Natural killer cell (primary cell): Measurements from ENCODE around the gene GPATCH2. TPM values are rescaled to one million over a fixed set of nuclear protein-coding genes. Genes with fewer than 3 reads are reported as not detected.

Experiments
- ATAC-seq, 3 donors: fragments of 150-1000 bp in 2 of 3; fragments of 200-7000 bp in 1 of 3; cut with Tn5 transposase; 1 replicate in 1 of 3; 2 replicates in 2 of 3; pipeline ENCODE4 v1.10.0; 2021; ENCODE audit warnings: mild to moderate bottlenecking in 2 of 3, moderate library complexity in 2 of 3
- DNase-seq, 2 donors: peaks; one replicate each; pipeline versions ENCODE4 v3.0.0 to v3.0.0-alpha.2; 2013 to 2021; ENCODE audit warnings: mixed read lengths in 1 of 2
- H3K27ac ChIP-seq: one replicate; pipeline ENCODE4 v1.5.1; 2013; ENCODE audit warnings: mild to moderate bottlenecking, low read length
- H3K27me3 ChIP-seq: one replicate; pipeline ENCODE4 v1.6.1; 2013; ENCODE audit warnings: low read length; ENCODE audit not compliant: control insufficient read depth, insufficient read depth
- H3K36me3 ChIP-seq: one replicate; pipeline ENCODE4 v1.6.1; 2013; ENCODE audit warnings: low read length; ENCODE audit not compliant: control insufficient read depth, insufficient read depth
- H3K4me1 ChIP-seq: one replicate; pipeline ENCODE4 v1.6.1; 2013; ENCODE audit warnings: low read length; ENCODE audit not compliant: control insufficient read depth, insufficient read depth
- H3K4me3 ChIP-seq: one replicate; pipeline ENCODE4 v1.5.1; 2013; ENCODE audit warnings: low read length
- H3K9me3 ChIP-seq: one replicate; pipeline ENCODE4 v1.6.1; 2013; ENCODE audit warnings: low read length; ENCODE audit not compliant: control insufficient read depth, insufficient read depth
- H3K27ac Mint-ChIP-seq, 2 donors: one replicate each; pipeline ENCODE4 v1.8.0; 2022; ENCODE audit warnings: mild to moderate bottlenecking in 2 of 2, mixed read lengths in 2 of 2, moderate library complexity in 1 of 2
- H3K27me3 Mint-ChIP-seq, 2 donors: one replicate each; pipeline ENCODE4 v1.8.0; 2022; ENCODE audit warnings: low read depth in 2 of 2, mixed read lengths in 2 of 2
- H3K36me3 Mint-ChIP-seq: one replicate; pipeline ENCODE4 v1.8.0; 2022; ENCODE audit warnings: mixed read lengths
- H3K4me1 Mint-ChIP-seq, 2 donors: one replicate each; pipeline ENCODE4 v1.8.0; 2022; ENCODE audit warnings: mixed read lengths in 2 of 2
- H3K4me3 Mint-ChIP-seq: one replicate; pipeline ENCODE4 v1.8.0; 2022; ENCODE audit warnings: mild to moderate bottlenecking, moderate library complexity, mixed read lengths
- H3K9me3 Mint-ChIP-seq, 2 donors: one replicate each; pipeline ENCODE4 v1.8.0; 2022; ENCODE audit warnings: mixed read lengths in 2 of 2
- WGBS: methylation state at CpG from one replicate; pipeline ENCODE4 v1.1.7; 2013; ENCODE audit warnings: missing lambda C conversion rate; ENCODE audit not compliant: insufficient coverage; 5-methylcytosine and 5-hydroxymethylcytosine counted together
- intact Hi-C: fragments of 100-400 bp; cut with micrococcal nuclease; formaldehyde crosslinking; loops from one replicate; pipeline ENCODE4 v1.14.2; 2022
- total RNA-seq, 4 donors: library from RNA; stranded (reverse); fragments of 120-200 nt in 1 of 4; gene quantifications; one replicate each; pipeline versions ENCODE4 v1.2.3 to v1.2.4, GENCODE V29; 2013 to 2022
- TF ChIP-seq, protein P1 (sequence below): fragments of 200-600 bp; IDR thresholded peaks from one replicate; pipeline ENCODE4 v1.8.0; 2022; ENCODE audit warnings: antibody characterized with exemption

GPATCH2 gene
- total RNA-seq, 3 donors from 2014 or later (not counting 1 experiment from before 2014, with no cell fraction given): 10.4 to 15.4 (median 11.7) TPM

DNA sequence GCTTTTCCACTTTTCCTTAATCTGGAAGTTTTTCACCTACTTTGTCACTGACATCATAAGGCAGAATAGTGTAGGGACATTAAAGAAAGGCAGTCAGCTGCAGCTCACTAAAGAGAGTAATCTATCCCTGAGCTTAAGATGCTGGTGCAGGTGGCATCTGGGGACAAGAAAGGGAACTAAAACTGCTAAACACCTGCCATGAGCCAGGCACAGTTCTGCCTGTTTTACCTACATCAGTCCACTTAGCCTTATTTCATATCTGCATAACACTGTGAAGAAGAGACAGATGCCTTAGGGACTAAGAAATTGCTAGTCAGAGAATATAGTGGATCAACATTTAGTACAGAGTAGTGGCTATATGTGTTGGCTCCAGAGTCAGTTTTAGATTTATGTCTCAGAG is 88.1 kb downstream of the GPATCH2 start:
- no peak for DNase-seq
- peaks cover under 1 to 1% of the 10 kb centered on the region in 2 donors for H3K9me3 Mint-ChIP-seq
- intact Hi-C loops: no loop called here
- H3K27ac ChIP-seq: no peak overlapping the region
- ATAC-seq: no peak
- TF ChIP-seq, protein P1, sequence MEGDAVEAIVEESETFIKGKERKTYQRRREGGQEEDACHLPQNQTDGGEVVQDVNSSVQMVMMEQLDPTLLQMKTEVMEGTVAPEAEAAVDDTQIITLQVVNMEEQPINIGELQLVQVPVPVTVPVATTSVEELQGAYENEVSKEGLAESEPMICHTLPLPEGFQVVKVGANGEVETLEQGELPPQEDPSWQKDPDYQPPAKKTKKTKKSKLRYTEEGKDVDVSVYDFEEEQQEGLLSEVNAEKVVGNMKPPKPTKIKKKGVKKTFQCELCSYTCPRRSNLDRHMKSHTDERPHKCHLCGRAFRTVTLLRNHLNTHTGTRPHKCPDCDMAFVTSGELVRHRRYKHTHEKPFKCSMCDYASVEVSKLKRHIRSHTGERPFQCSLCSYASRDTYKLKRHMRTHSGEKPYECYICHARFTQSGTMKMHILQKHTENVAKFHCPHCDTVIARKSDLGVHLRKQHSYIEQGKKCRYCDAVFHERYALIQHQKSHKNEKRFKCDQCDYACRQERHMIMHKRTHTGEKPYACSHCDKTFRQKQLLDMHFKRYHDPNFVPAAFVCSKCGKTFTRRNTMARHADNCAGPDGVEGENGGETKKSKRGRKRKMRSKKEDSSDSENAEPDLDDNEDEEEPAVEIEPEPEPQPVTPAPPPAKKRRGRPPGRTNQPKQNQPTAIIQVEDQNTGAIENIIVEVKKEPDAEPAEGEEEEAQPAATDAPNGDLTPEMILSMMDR: no peak
- no peaks in the 10 kb centered on the region for H3K4me1 ChIP-seq
- no peaks in the 10 kb centered on the region for H3K36me3 ChIP-seq
- no peaks in the 10 kb centered on the region for H3K27me3 ChIP-seq
- H3K27ac Mint-ChIP-seq: no peak overlapping the region
- H3K9me3 ChIP-seq: no peaks in the 10 kb centered on the region
- peaks cover 3% of the 10 kb centered on the region for H3K36me3 Mint-ChIP-seq
- H3K4me3 Mint-ChIP-seq: no peak overlapping the region
- peaks cover 0 to 8% of the 10 kb centered on the region in 2 donors for H3K4me1 Mint-ChIP-seq
- no peaks in the 10 kb centered on the region for H3K27me3 Mint-ChIP-seq
- H3K4me3 ChIP-seq: no peak overlapping the region

DNA sequence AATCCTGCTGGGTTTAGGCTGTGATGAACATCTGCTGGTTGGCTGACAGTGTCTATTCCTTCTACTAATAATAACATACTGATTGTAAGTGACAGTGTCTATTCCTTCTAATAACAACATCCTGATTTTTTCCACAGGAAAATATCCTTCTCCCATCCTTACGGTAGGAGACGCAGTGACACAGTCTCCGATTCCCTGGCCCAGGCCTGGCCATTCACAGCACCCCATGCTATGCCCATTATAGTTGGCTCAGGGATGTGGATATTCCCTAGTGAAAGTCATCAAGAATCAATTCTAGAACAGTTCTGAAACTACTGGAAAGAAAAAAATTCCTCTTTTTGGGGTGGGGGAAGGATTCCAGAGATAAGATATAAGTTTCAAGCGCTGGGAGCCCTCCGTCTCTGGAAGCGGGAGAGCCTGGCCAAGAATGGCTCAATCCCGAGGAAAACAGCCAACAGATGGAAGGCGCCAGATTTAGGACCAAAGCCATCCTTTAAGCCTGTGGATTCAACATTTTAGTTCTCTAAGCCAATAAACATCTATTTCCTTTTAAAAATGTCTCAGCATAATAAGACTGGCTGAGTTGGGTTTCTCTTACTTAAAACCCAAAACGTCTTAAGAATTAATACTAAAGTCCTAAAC is 88.6 kb downstream of the GPATCH2 start:
- Histone ChIP-seq H3K4me3 (no peak overlapping the region), H3K9me3 (no peaks in the 10 kb centered on the region), H3K36me3 (no peaks in the 10 kb centered on the region), H3K27me3 (no peaks in the 10 kb centered on the region), H3K4me1 (no peaks in the 10 kb centered on the region), H3K27ac (no peak overlapping the region)
- DNase-seq (no peak), ATAC-seq (no peak)
- H3K36me3 Mint-ChIP-seq: no peaks in the 10 kb centered on the region
- H3K27ac Mint-ChIP-seq: no peak overlapping the region
- intact Hi-C loops: no loop called here
- H3K27me3 Mint-ChIP-seq: no peaks in the 10 kb centered on the region
- no peaks in the 10 kb centered on the region for H3K9me3 Mint-ChIP-seq
- whole genome bisulfite sequencing: 97% methylated on average over 9 of the region's 9 CpGs
- peaks cover 0 to 8% of the 10 kb centered on the region in 2 donors for H3K4me1 Mint-ChIP-seq
- H3K4me3 Mint-ChIP-seq: no peak overlapping the region
- TF ChIP-seq, protein P1: no peak

DNA sequence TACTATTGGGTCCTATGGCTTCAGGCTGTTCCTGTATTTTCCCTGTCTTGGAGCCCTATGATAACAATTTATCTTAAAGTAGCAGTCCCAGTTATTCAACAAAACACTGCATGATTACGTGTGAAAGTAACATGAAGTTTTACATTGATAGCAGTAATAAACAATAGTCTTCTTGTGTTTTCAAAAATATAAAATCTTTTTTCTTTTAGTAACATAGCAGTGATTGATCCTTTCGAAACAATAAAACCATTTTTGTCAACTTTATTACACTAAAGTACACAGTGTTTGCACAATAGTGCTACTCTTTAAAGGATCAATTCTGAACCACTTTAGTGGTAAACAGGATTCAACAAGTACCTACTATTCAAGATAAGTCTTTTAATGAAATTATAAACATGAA is 90.6 kb downstream of the GPATCH2 start:
- intact Hi-C loops: no loop called here
- no peaks in the 10 kb centered on the region for H3K9me3 ChIP-seq
- Mint-ChIP-seq H3K4me1 (peaks cover 0 to 8% of the 10 kb centered on the region in 2 donors), H3K4me3 (no peak overlapping the region), H3K36me3 (no peaks in the 10 kb centered on the region), H3K27me3 (no peaks in the 10 kb centered on the region), H3K9me3 (no peaks in the 10 kb centered on the region), H3K27ac (no peak overlapping the region)
- no peak for DNase-seq
- TF ChIP-seq, protein P1: no peak
- H3K36me3 ChIP-seq: no peaks in the 10 kb centered on the region
- H3K4me3 ChIP-seq: no peak overlapping the region
- no CpG with 5 or more reads among the region's 2 CpGs for WGBS
- H3K27ac ChIP-seq: no peak overlapping the region
- H3K4me1 ChIP-seq: no peaks in the 10 kb centered on the region
- no peak for ATAC-seq
- H3K27me3 ChIP-seq: no peaks in the 10 kb centered on the region

DNA sequence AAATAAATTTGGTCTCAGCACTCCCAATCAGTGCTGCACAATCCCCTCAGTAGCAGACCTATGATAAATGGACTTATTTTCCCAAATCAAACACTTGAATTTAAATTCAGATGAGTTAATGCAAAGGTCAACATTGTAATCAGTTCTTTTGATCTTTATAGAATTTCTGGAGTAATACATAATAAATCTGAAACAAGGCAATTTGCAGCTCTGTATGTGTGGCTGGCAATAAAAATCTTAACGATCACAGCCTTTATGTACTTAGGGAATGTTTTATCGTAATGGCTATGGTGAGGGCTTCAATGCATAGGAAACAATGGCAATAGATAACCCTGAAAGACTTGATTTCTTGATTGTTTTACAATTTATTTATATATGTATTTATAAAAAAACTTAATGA is 91.4 kb downstream of the GPATCH2 start:
- Histone ChIP-seq H3K27me3 (no peaks in the 10 kb centered on the region), H3K9me3 (no peaks in the 10 kb centered on the region), H3K4me1 (no peaks in the 10 kb centered on the region), H3K27ac (no peak overlapping the region), H3K4me3 (no peak overlapping the region), H3K36me3 (no peaks in the 10 kb centered on the region)
- H3K4me1 Mint-ChIP-seq: peaks cover 0 to 8% of the 10 kb centered on the region in 2 donors
- TF ChIP-seq, protein P1: no peak
- no peaks in the 10 kb centered on the region for H3K9me3 Mint-ChIP-seq
- 89% methylated on average over 1 of the region's 2 CpGs for WGBS
- no peak overlapping the region for H3K4me3 Mint-ChIP-seq
- H3K27ac Mint-ChIP-seq: no peak overlapping the region
- DNase-seq (no peak), ATAC-seq (no peak)
- intact Hi-C loops: no loop called here
- no peaks in the 10 kb centered on the region for H3K36me3 Mint-ChIP-seq
- H3K27me3 Mint-ChIP-seq: no peaks in the 10 kb centered on the region
